K562 (cell line): ENCODE data around the gene TRIM75. TPM values are rescaled to one million over a fixed set of nuclear protein-coding genes. Genes with fewer than 3 reads are reported as not detected.

Experiments
- ATAC-seq: fragments of 200-7000 bp; cut with Tn5 transposase; 3 replicates; pipeline ENCODE4 v1.9.1; 2020; ENCODE audit warnings: moderate library complexity
- BruUV-seq: library from RNA; stranded (reverse); fragments of 400-500 nt; replicated peaks from 2 replicates; lab custom pipeline; 2021; lab: Mats Ljungman, UMichigan
- CTCF ChIA-PET: fragments of 300-600 bp; formaldehyde crosslinking; extraction: SDS; loops from one replicate; lab custom pipeline; 2021; ENCODE audit warnings: low intra/inter-chr PET ratio; lab: Yijun Ruan, JAX
- POLR2A ChIA-PET: fragments of 300-600, 350-650 bp; sonication (Branson Sonifier 250); formaldehyde crosslinking; extraction: SDS; loops from one replicate; lab custom pipeline; 2021; ENCODE audit warnings: antibody characterized with exemption, inconsistent platforms; lab: Yijun Ruan, JAX
- DNase-seq, 4 experiments: peaks; one replicate each; pipeline versions ENCODE4 v3.0.0 to v3.0.0-alpha.2; 2011 to 2018; ENCODE audit warnings: low spot score in 3 of 4, mixed read lengths in 3 of 4; ENCODE audit errors: extremely low read depth in 1 of 4
- FAIRE-seq: peaks from 2 replicates; lab custom pipeline; 2011; peaks lifted over from hg19 to GRCh38; lab: Jason Lieb, UNC
- H2AFZ ChIP-seq: 2 replicates; pipeline ENCODE4 v1.6.0; 2011; ENCODE audit warnings: low read depth, low read length, control low read depth, inconsistent platforms
- H3K27ac ChIP-seq: fragments of 200-600 bp; 3 replicates; pipeline ENCODE4 v1.8.0; 2011; ENCODE audit warnings: low read depth, mild to moderate bottlenecking, control low read depth, inconsistent platforms, low read length, moderate library complexity, mixed read lengths; ENCODE audit errors: extremely low read depth
- H3K27me3 ChIP-seq, 2 experiments: fragments of 300-600 bp in 1 of 2; 2 replicates in 1 of 2; 3 replicates in 1 of 2; pipeline versions ENCODE4 v1.6.0 to v1.8.0; 2011; ENCODE audit warnings: inconsistent platforms in 2 of 2, low read length in 2 of 2, mild to moderate bottlenecking in 1 of 2, mixed read lengths in 1 of 2, moderate library complexity in 1 of 2; ENCODE audit not compliant: control insufficient read depth in 2 of 2, insufficient read depth in 2 of 2
- H3K36me3 ChIP-seq: fragments of 300-600 bp; 3 replicates; pipeline ENCODE4 v1.8.0; 2011; ENCODE audit warnings: mild to moderate bottlenecking, low read length, inconsistent platforms; ENCODE audit not compliant: control insufficient read depth, insufficient read depth
- H3K4me1 ChIP-seq, 2 experiments: fragments of 200-600 bp in 1 of 2; replicated peaks in 1 of 2; 2 replicates in 1 of 2; 3 replicates in 1 of 2; pipeline versions ENCODE4 v1.5.1 to v1.8.0; 2011; ENCODE audit warnings: inconsistent platforms in 2 of 2, low read length in 2 of 2, mild to moderate bottlenecking in 1 of 2, mixed read lengths in 1 of 2, moderate library complexity in 1 of 2; ENCODE audit not compliant: control insufficient read depth in 2 of 2, insufficient read depth in 2 of 2
- H3K4me2 ChIP-seq: 2 replicates; pipeline ENCODE4 v1.6.1; 2011; ENCODE audit warnings: low read length, control low read depth, inconsistent platforms, mixed read lengths; ENCODE audit not compliant: insufficient read depth
- H3K4me3 ChIP-seq: fragments of 200-600 bp; sonication (generic), shearing (Covaris generic); 2 replicates; pipeline ENCODE4 v1.5.1; 2016; ENCODE audit warnings: control low read depth, inconsistent platforms
- H3K79me2 ChIP-seq: fragments of 200-600 bp; 3 replicates; pipeline ENCODE4 v1.8.0; 2011; ENCODE audit warnings: low read length, inconsistent platforms; ENCODE audit not compliant: control insufficient read depth, insufficient read depth
- H3K9ac ChIP-seq, 2 experiments: 2 replicates each; pipeline versions ENCODE4 v1.6.0 to v1.6.1; 2011; ENCODE audit warnings: low read depth in 2 of 2, low read length in 2 of 2, control low read depth in 1 of 2, inconsistent platforms in 1 of 2, mild to moderate bottlenecking in 1 of 2, mixed read lengths in 1 of 2; ENCODE audit not compliant: insufficient read depth in 1 of 2
- H3K9me1 ChIP-seq: one replicate; pipeline ENCODE4 v1.6.0; 2011; ENCODE audit warnings: inconsistent platforms, mild to moderate bottlenecking, low read length, moderate library complexity; ENCODE audit not compliant: control insufficient read depth, insufficient read depth
- H3K9me3 ChIP-seq: replicated peaks from 2 replicates; pipeline ENCODE4 v1.5.1; 2011; ENCODE audit warnings: low read depth, low read length, inconsistent platforms; ENCODE audit not compliant: control insufficient read depth, insufficient read depth
- H4K20me1 ChIP-seq: replicated peaks from 2 replicates; pipeline ENCODE4 v1.6.1; 2011; ENCODE audit warnings: low read length, inconsistent platforms, mixed read lengths; ENCODE audit not compliant: control insufficient read depth, insufficient read depth
- C11orf30 ChIP-seq: fragments of 450-650 bp; IDR thresholded peaks from 2 replicates; pipeline ENCODE4 v1.6.1; 2016; ENCODE audit warnings: low read depth, mild to moderate bottlenecking
- CXXC5 ChIP-seq: fragments of 250-450 bp; sonication (Bioruptor Pico); IDR thresholded peaks from 2 replicates; pipeline ENCODE4 v1.8.0; 2022; ENCODE audit warnings: inconsistent platforms, mild to moderate bottlenecking, moderate library complexity
- ESRRB ChIP-seq: fragments of 250-450 bp; sonication (Bioruptor Pico); IDR thresholded peaks from 2 replicates; pipeline ENCODE4 v1.5.0; 2020; ENCODE audit warnings: mild to moderate bottlenecking, moderate library complexity, borderline replicate concordance
- HNRNPLL ChIP-seq: fragments of 200-400 bp; formaldehyde crosslinking; IDR thresholded peaks from 2 replicates; pipeline ENCODE4 v1.6.1; 2017; ENCODE audit warnings: low read length, low read depth, mild to moderate bottlenecking; ENCODE audit not compliant: poor library complexity, severe bottlenecking
- ILK ChIP-seq: fragments of 450-650 bp; IDR thresholded peaks from 2 replicates; pipeline ENCODE4 v1.6.1; 2016; ENCODE audit warnings: missing genetic modification characterization, low read depth, mild to moderate bottlenecking, missing compliant biosample characterization, moderate library complexity, borderline replicate concordance
- MAX ChIP-seq: sonication (generic); formaldehyde crosslinking; IDR thresholded peaks from 2 replicates; pipeline ENCODE4 v1.9.0; 2022; ENCODE audit warnings: mild to moderate bottlenecking, missing genetic modification reagents
- NR2C1 ChIP-seq, 2 experiments: fragments of 450-650 bp; IDR thresholded peaks; 2 replicates each; pipeline ENCODE4 v1.6.1; 2017; ENCODE audit warnings: mild to moderate bottlenecking in 2 of 2, antibody characterized with exemption in 1 of 2, inconsistent platforms in 1 of 2, missing compliant biosample characterization in 1 of 2, missing genetic modification characterization in 1 of 2
- RBFOX2 ChIP-seq: fragments of 200-400 bp; formaldehyde crosslinking; IDR thresholded peaks from 2 replicates; pipeline ENCODE4 v1.6.1; 2017; ENCODE audit warnings: low read depth, mild to moderate bottlenecking, low read length, moderate library complexity
- SIX5 ChIP-seq, 2 experiments: IDR thresholded peaks; 2 replicates each; pipeline ENCODE4 v1.6.1; 2011; ENCODE audit warnings: low read length in 2 of 2, borderline replicate concordance in 1 of 2, low read depth in 1 of 2, mild to moderate bottlenecking in 1 of 2, moderate library complexity in 1 of 2; ENCODE audit not compliant: insufficient read depth in 1 of 2
- SMAD4 ChIP-seq: fragments of 250-450 bp; sonication (Bioruptor Pico); conservative IDR thresholded peaks from 2 replicates; pipeline ENCODE4 v1.8.0; 2021; ENCODE audit warnings: inconsistent platforms, mild to moderate bottlenecking, moderate library complexity
- STAG1 ChIP-seq: sonication (generic); formaldehyde crosslinking; IDR thresholded peaks from 2 replicates; pipeline ENCODE4 v1.5.0; 2020; ENCODE audit warnings: missing genetic modification reagents, borderline replicate concordance
- UBTF ChIP-seq, 2 experiments: IDR thresholded peaks; 2 replicates each; pipeline ENCODE4 v1.6.1; 2012; ENCODE audit warnings: improper control_type of control experiment in 2 of 2, low read depth in 2 of 2, low read length in 2 of 2, borderline replicate concordance in 1 of 2
- ZFP36 ChIP-seq: fragments of 150-350 bp; IDR thresholded peaks from 2 replicates; pipeline ENCODE4 v1.6.1; 2018; ENCODE audit warnings: low read length, low read depth; ENCODE audit not compliant: partially characterized antibody
- ZNF717 ChIP-seq: fragments of 250-450 bp; sonication (Bioruptor Pico); IDR thresholded peaks from 2 replicates; pipeline ENCODE4 v1.5.0; 2021
- WGBS: fragments of 100-300 bp; shearing (Covaris generic); methylation state at CpG from one replicate; pipeline ENCODE4 v1.1.6; 2016; ENCODE audit warnings: low coverage, mixed read lengths; ENCODE audit not compliant: insufficient coverage; ENCODE audit errors: missing lambda C conversion rate; 5-methylcytosine and 5-hydroxymethylcytosine counted together
- in situ Hi-C: fragments of 300-500 bp; cut with MboI; formaldehyde crosslinking; loops from 4 replicates; pipeline ENCODE4 v1.15.0; 2018; ENCODE audit warnings: inconsistent platforms, mixed read lengths
- intact Hi-C: fragments of 100-400 bp; cut with micrococcal nuclease; formaldehyde crosslinking; loops from 2 replicates; pipeline ENCODE4 v1.14.2; 2022
- polyA plus RNA-seq, 8 experiments: library from polyadenylated mRNA; depleted of rRNA in 4 of 8; stranded (reverse) in 5 of 8; unstranded in 3 of 8; fragments of >200 nt; fragmentation: Nextera tagmentation in 2 of 8; fragmentation: Illumina TruSeq in 1 of 8; extraction: Ambion mirVana in 2 of 8; extraction: Trizol in 1 of 8; gene quantifications; 2 replicates each; pipeline versions ENCODE4 v1.2.1 to v1.2.3, GENCODE V29; 2011 to 2014; ENCODE audit warnings: inconsistent platforms in 1 of 8, missing spikeins in 1 of 8
- total RNA-seq, 7 experiments: library from RNA; depleted of rRNA in 6 of 7; stranded (reverse); fragments of >200 nt in 6 of 7; fragmentation: Illumina TruSeq in 2 of 7; extraction: Trizol in 2 of 7; gene quantifications; 2 replicates each; pipeline versions ENCODE4 v1.2.1 to v1.2.3, GENCODE V29; 2011 to 2021; ENCODE audit warnings: low replicate concordance in 1 of 7

The TRIM75 gene
- total and polyA plus RNA-seq, 9 of the 15 experiments (the other 6 are each of a cell fraction or from before 2014, with no cell fraction given): not detected

GRCh38 chr4:165094873-165095272, 41.2 kb downstream of the TRIM75 start:
- H2AFZ ChIP-seq: no peak overlapping the region
- DNase-seq (no peak), FAIRE-seq (no peak), ATAC-seq (no peak)
- H4K20me1 ChIP-seq: no peaks in the 10 kb centered on the region
- H3K9me3 ChIP-seq: no peaks in the 10 kb centered on the region
- H3K27me3 ChIP-seq: no peaks in the 10 kb centered on the region
- no peak overlapping the region for H3K27ac ChIP-seq
- H3K9me1 ChIP-seq: no peaks in the 10 kb centered on the region
- 90% methylated on average over 3 of the region's 3 CpGs for WGBS
- no TSS peak for BruUV-seq
- in situ Hi-C loops: loop anchor here (10.0 kb wide), 1 partner anchor 320 kb away; no protein-coding TSS in a partner anchor
- no peak overlapping the region for H3K4me2 ChIP-seq
- intact Hi-C loops: loop anchor here (5.0 kb wide), 1 partner anchor 313 kb away; no protein-coding TSS in a partner anchor
- POLR2A ChIA-PET: no interaction called here
- H3K4me1 ChIP-seq: no peaks in the 10 kb centered on the region
- H3K79me2 ChIP-seq: no peaks in the 10 kb centered on the region
- H3K36me3 ChIP-seq: peaks cover 44% of the 10 kb centered on the region; the same call in 1 of the 3 replicates
- CTCF ChIA-PET: no interaction called here
- TF ChIP-seq CXXC5: no peak
- no peak for TF ChIP-seq ZFP36
- no peak for TF ChIP-seq SMAD4 (CRISPR knock-in tag)
- TF ChIP-seq ESRRB: no peak
- no peak for TF ChIP-seq SIX5 (IDR thresholded peaks at IDR 0.05; ENCODE audit: borderline replicate concordance in 1 of 2, insufficient read depth in 1 of 2, low read depth in 1 of 2, low read length in 2 of 2)
- no peak for TF ChIP-seq ZNF717
- TF ChIP-seq, all 486 proteins: peak for 0
- H3K9ac ChIP-seq: no peak overlapping the region
- H3K4me3 ChIP-seq: no peak overlapping the region

- FAIRE-seq (no peak), DNase-seq (no peak), ATAC-seq (no peak)
- ChIA-PET POLR2A (no interaction called here), CTCF (no interaction called here)
- no peak overlapping the region for H3K4me2 ChIP-seq
- H2AFZ ChIP-seq: no peak overlapping the region
- no peak overlapping the region for H3K27ac ChIP-seq
- H3K79me2 ChIP-seq: no peaks in the 10 kb centered on the region
- no peaks in the 10 kb centered on the region for H3K9me1 ChIP-seq
- no peak overlapping the region for H3K9ac ChIP-seq
- no peaks in the 10 kb centered on the region for H3K4me1 ChIP-seq
- 64% methylated on average over 1 of the region's 1 CpG for WGBS
- no peak overlapping the region for H3K4me3 ChIP-seq
- no peaks in the 10 kb centered on the region for H3K27me3 ChIP-seq
- H4K20me1 ChIP-seq: no peaks in the 10 kb centered on the region
- no peaks in the 10 kb centered on the region for H3K9me3 ChIP-seq
- BruUV-seq: no TSS peak
- in situ Hi-C loops: loop anchor here (10.0 kb wide), 1 partner anchor 320 kb away; no protein-coding TSS in a partner anchor
- peaks cover 45% of the 10 kb centered on the region; the same call in 1 of the 3 replicates for H3K36me3 ChIP-seq
- intact Hi-C loops: loop anchor here (5.0 kb wide), 1 partner anchor 313 kb away; no protein-coding TSS in a partner anchor
- TF ChIP-seq HNRNPLL (no peak), ILK (tag) (no peak), UBTF (IDR thresholded peaks at IDR 0.05; ENCODE audit: borderline replicate concordance in 1 of 2, low read depth in 2 of 2, low read length in 2 of 2) (no peak), MAX (CRISPR knock-in tag) (no peak), C11orf30 (no peak), NR2C1 (IDR thresholded peaks at IDR 0.05) (no peak), NR2C1 (tag; IDR thresholded peaks at IDR 0.05) (no peak), RBFOX2 (no peak), STAG1 (CRISPR knock-in tag) (no peak)
Measured at GRCh38 chr4:165095291-165095690, 41.6 kb downstream of the TRIM75 start.
